LNCAP (cell line): Measurements from ENCODE around the gene ARMS2.

Source experiments
- TF ChIP-seq, protein P1 (sequence below): fragments of 450-650 bp; IDR thresholded peaks from 2 replicates; pipeline ENCODE4 v1.5.1; 2017; ENCODE audit warnings: mild to moderate bottlenecking

ARMS2 gene

GRCh38 chr10:122505885-122506645 is 51.6 kb downstream of the ARMS2 start:
- TF ChIP-seq, protein P1, sequence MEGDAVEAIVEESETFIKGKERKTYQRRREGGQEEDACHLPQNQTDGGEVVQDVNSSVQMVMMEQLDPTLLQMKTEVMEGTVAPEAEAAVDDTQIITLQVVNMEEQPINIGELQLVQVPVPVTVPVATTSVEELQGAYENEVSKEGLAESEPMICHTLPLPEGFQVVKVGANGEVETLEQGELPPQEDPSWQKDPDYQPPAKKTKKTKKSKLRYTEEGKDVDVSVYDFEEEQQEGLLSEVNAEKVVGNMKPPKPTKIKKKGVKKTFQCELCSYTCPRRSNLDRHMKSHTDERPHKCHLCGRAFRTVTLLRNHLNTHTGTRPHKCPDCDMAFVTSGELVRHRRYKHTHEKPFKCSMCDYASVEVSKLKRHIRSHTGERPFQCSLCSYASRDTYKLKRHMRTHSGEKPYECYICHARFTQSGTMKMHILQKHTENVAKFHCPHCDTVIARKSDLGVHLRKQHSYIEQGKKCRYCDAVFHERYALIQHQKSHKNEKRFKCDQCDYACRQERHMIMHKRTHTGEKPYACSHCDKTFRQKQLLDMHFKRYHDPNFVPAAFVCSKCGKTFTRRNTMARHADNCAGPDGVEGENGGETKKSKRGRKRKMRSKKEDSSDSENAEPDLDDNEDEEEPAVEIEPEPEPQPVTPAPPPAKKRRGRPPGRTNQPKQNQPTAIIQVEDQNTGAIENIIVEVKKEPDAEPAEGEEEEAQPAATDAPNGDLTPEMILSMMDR, result no peak
